NCI-H2029 (cell line): Measurements from ENCODE around the gene POU2F3.

Source experiments
- DNase-seq: peaks from one replicate; lab custom pipeline; 2025; lab: John Stamatoyannopoulos, UW

Gene POU2F3

DNA sequence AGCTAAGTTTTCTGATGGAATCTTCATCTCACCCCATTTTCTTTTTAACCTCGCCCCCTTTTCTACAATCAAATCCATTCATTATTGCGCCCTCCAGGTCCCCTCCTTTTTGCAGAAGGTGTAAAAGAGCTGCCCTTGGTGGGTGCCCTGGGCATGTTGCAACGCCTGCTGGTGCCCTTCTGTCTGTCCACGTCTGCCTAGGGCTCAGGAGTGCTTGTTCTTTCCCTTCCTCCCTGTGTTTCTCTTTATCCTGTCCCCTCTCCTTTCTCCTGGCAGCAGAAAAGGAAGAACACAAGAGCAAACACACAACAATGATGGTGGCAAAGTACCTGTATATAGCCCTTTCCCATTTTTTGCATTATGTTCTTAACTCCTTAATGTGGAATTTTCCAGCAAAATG is 79.0 kb downstream of the POU2F3 start:
- DNase-seq = no peak

DNA sequence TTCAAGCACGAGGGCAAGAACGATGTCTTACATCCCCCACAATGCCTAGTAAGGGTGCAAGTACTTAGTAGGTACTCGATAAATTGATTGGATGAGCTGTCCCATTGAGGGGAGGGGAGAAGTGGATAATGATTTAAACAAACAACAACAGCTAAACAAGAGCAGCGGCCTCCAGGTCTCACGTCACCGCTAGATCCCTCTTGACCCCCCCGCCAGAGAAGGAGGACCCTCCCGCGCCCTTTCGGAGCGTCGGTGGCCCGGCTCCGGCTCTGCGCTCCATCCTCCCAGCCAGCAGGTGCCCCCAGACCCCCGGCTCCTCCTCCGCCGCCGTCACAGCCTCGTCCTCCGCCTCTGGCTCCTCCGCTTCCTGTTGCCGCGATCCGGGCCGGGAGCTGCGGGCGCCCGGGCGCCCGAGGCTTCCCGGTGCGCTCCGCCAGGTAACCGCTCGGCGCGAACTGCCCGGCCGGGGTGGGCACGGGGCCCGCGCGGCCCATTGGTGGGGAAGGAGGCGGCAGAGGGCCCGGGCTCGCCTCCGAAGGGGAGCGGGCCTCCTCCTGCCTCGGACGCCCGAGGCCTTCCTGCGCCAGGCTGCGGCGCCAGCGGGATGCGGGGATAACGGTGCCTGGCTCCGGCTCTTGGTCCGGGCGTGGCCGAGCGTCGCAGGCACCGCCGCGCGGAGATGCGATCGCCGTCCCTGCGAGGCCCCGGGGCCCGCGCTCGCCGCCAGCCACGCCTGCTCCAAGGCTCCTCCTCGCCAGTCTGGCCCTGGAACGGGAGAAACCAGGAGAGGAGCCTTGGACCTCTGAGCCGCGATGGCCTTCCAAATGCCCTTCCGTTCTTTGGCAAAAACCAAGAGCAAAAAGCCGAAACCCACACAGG is 85.2 kb downstream of the POU2F3 start, which contains the start of gene TLCD5:
Gene TLCD5, plus strand, starts transcription at position 368 of the 879 bp plus-strand sequence. CDS start 2,143 bp downstream, outside the sequence.
- peak; percentile 63 for DNase-seq

DNA sequence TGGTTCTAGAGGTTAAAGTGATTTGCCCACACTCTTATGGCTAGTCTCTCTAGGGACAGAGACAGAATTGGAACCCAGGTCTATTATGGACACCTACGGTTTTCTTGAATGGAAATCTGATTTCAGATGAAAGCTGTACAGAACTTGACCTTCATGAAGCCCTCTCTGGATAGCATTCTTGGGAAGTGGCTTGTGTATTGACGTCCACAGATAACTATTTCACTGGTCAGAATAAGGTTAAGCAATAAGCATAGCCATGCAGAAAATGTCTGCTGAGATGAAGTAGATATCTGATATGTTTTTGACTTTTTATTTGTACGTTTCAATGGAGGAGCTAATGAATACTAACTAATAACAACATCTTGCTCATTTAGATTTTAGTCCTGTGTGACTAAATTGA is 86.3 kb downstream of the POU2F3 start:
- DNase-seq = no peak

DNA sequence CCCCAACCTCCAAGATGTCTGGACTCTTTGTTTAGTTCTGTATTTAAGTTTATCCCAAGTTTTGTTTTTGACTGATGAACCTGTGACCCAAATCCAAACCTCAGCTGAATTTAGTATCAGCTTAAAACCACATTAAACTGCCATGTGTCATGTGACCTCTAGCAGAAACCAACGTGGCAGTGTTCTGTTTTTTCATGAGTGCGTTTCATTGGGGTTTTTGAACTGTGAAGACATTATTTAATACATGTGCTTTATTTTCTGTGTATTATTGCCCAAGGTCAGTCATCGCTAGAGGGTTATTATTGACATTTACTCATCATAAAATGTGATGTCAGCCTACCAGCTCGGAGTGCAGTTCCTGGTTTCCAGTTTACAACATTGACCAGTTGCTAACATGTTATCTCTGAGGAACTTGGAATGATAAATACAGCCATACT is 86.9 kb downstream of the POU2F3 start:
- no peak for DNase-seq

DNA sequence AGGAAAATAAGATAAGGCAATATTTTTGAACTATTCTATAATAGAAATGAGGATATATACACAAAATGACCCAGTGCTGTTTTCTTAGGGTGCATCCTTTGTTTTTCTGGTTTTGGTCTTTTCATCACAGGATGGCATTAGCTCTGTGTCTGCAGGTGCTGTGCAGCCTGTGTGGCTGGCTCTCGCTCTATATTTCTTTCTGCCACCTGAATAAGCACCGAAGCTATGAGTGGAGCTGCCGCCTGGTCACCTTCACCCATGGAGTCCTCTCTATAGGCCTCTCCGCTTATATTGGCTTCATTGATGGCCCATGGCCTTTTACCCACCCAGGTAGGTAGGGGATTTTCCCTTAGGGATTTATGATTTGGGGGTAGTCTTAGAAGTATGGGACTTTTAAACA is 87.4 kb downstream of the POU2F3 start:
- DNase-seq = no peak

DNA sequence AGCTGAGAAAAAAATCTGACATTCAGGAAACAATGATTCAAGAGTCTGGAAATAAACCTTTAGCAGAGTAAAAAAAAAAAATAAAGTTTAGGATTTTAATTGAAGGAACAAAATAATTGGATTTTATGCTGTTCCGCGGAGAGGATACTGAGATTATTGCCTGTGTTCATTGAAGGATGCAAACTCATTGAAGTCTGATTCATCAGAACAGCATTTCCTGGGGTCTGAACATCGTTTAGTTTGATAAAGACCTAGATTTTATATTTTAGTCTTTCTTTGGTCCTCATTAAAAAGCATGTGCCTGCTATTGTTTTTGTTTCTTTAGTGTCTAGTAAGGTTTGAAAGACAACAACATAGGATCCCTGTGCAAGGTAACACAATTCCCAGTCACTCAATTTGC is 89.6 kb downstream of the POU2F3 start:
- no peak for DNase-seq

DNA sequence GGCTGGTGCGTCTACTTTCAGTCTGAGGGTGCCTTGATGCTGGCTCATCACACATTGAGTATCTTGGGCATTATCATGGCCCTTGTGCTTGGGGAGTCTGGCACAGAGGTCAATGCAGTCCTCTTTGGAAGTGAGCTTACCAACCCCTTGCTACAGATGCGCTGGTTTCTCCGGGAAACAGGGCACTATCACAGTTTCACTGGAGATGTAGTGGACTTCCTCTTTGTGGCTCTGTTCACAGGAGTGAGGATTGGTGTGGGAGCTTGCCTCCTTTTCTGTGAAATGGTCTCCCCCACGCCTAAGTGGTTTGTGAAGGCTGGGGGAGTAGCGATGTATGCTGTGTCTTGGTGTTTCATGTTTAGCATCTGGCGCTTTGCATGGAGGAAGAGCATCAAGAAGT is 90.1 kb downstream of the POU2F3 start:
- no peak for DNase-seq

DNA sequence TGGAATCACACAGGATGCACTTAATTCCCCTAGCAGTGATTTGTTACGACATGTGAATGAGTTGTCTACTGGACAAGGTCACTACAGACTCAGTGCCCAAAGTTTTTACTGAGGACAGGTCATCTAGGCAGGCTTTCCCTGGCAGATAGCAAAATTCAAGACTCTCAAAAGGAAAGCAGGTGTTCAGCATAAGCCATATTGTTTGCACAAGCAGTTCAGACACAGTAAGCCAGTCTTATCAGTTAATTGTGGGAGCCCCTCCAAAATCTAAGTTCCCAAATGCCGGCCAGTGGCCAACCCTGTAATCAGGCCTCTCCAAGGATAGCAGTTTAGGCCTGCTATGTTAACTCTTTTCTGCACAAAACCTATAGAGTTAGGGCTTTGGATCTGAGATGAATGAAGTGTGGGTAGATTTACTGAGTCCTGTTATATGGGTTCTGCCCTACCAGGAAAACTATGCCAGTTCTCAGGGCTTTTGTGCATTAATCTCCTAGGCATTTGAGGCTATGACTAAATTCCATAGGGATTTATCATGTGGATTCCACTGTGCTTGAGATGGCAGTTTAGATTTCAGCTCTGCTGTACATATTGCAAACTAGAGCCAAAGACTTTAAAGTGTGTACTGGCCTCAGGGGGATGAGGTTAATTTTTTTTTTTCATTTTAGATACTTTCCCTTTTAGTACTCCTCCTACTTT is 91.5 kb downstream of the POU2F3 start:
- DNase-seq = no peak

DNA sequence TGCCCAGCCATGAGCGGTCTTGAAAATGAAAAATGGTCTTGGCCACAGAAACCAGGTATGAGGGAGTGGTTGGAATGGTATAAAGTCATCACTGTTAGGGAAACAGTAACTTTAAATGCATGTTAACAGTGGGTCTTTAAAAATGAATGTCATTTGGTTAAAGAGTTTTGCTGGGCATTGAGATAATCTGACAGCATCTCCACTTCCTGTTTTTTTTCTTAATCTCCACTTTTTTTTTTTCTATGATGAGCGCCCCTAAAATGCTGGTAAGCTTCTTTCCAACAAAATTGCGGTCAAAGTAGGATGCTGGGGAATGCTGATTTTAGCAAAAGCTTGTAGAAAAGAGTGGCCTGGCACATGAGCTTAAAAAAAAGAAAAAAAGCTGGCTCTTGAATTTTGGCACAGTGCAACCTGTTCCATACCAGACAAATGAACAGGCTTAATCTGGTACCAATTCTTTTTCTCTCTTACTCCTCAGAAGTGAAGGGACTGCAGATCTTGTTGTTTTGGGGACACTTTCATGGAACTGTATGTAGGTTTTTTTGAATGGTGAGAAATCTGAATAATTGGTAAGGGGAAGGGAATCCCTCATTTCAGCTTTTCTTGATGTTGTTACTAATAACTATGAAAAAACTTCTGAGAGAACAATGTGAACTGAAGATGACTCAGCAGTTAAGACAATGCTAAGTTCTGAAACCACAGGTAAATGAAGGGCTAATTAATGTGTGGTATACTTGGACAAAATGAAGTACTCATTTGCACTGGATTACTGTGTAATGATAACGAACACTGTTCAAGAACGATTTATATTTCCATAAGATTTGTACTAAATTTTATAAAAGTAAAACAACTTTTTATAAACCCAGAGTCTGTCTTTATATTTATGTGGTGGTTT is 93.1 kb downstream of the POU2F3 start:
- no peak for DNase-seq

DNA sequence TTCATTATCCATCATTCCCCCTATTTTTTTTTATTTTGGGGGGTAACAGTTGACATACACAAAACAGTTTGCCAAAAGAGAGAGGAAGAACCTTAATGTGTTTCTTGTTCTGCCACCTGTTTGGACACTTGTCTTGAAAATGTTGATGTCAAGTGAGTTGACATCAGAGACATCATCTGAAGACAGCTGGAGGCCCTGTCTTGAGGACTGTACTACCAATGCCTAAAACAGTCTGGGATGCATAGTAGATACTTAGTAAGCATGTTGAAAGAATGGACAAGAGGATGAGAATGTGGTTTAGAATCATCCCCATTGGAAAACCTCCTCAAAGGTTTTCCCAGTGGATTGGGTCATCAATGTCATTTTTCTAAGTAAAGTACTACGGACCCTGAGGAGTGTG is 93.9 kb downstream of the POU2F3 start:
- DNase-seq = no peak

DNA sequence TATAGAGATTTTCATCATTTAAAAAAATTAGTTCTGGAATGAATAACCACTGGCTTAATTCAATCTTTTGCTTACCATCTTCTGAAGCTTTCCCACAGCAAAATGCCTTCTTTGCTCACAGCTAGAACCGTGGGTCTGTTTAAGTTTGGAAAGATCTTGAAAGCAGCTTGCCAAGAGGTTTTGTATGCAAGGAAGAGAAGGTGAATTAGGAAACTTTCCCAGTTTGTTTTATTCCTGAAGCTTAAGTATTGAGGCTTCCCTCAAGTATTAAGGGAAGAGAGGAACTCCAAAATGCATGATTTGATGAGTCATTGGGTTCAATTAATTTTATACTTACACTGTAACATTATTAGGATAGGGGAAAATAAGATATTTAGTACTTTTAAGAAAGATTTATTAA is 94.4 kb downstream of the POU2F3 start:
- no peak for DNase-seq

DNA sequence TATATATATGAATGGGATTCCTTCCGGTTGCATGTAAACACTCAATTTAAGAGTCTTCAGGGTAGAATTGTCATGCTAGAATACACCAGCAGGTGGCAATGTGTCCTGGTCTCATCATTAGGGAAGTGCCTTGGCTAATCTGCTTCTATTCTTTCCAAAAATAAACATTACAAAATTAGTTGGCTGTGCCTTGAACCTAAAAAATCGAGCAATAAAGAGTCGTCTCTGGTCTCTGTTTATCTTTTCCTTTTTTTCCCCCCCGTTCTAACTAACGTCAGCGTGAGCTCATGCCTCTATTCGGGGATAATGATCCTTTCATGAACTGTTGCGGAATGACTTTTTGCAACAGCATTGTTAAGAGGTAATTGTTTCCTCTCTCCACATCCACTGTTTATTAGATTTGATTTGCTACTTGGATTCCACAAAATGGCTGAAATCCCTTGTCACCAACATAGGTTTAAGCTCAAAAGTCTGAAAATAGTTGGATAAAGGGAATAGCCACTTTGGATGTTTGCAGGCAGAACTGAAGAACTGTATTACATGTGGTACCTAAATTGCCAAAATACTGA is 95.0 kb downstream of the POU2F3 start:
- DNase-seq = peak; percentile 76

DNA sequence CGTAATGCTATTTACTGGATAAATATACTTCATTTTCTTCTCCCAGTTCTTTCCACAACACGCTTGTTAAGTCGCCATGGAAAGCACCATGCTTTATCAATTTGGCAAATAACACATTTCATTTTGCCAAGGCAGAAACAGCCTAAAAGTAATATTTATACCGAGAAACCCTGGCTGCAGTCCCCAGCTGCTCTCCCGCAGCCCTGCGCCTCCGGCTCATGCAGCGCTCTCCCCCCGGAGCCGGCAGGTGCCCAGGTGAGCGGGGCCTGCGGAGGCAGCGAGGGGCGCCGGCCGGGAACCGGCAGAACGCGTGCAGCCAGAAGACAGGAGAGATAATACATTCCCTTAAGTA is 95.6 kb downstream of the POU2F3 start:
- DNase-seq = no peak

DNA sequence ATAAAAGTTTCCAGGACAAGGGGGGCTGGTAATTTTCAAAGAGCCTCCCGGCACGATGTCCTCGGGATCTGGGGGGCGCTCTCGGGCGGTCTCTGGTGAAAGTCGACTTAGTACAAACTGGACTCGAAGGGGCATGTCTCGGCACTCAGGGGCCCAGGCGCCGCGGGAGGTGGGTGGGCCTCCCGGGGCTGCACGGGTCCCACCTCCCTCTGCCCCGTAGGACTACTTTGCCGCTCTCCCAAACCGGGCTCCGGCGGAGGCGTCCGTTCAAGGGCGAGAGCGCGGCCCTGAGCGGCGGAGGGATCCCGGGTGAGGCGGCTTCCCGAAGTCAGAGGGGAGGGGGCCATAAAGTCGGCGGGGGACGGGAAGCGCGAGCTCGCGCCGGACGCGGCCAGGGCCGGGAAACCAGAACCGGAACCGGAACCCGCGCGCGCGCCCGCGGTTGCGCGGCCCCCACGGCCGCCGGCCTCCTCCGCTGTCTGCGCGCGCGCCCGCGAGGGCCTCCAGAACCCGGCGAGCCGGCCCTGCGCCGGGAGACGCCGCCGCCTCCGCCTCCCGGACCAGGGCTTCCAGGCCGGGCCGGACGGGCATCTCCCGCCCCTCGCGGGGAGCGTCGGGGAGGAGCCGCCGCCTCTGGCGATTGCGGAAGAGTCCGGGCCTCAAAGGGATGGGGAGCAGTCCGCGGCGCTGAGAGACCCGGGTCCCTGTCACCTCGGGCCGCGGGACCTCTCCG is 96.1 kb downstream of the POU2F3 start, which contains the start of gene ARHGEF12:
Gene ARHGEF12, plus strand, starts transcription at position 506 of the 733 bp plus-strand sequence. CDS start 831 bp downstream, outside the sequence.
- peak; percentile 94 for DNase-seq

DNA sequence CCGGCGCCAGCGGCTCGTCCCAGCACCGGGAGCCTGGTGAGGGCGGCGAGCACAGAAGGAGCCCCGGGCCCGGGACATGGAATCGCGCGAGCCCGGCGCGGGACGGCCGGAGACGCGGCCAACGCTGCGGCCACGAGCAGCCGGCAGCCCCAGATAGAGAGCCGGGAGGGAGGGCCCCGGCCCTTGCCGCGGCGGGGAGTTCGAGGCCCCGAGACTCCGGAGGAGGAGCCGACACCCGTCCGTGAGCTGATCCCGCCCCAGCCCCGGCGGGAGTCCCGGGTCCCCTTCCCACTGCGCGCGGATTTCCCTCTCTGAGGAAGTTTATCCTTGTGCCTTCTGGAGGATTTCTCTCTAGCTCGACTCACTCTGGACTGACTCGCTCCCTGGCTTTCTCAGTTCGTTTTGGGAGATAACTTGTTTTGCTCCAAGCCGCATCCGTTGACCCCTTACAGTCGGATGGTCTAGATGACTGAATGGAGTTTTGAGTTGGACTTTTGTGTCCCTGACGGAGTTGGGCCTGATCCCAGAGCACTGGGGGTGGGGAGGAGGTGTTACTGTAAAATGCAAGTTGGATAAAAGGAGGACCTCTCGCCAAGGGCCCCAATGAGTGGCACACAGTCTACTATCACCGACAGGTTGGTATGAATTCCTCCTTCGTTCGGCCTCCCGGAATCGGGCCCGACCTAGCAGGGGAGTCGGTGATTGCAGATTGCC is 96.9 kb downstream of the POU2F3 start:
- peak; percentile 40 for DNase-seq

DNA sequence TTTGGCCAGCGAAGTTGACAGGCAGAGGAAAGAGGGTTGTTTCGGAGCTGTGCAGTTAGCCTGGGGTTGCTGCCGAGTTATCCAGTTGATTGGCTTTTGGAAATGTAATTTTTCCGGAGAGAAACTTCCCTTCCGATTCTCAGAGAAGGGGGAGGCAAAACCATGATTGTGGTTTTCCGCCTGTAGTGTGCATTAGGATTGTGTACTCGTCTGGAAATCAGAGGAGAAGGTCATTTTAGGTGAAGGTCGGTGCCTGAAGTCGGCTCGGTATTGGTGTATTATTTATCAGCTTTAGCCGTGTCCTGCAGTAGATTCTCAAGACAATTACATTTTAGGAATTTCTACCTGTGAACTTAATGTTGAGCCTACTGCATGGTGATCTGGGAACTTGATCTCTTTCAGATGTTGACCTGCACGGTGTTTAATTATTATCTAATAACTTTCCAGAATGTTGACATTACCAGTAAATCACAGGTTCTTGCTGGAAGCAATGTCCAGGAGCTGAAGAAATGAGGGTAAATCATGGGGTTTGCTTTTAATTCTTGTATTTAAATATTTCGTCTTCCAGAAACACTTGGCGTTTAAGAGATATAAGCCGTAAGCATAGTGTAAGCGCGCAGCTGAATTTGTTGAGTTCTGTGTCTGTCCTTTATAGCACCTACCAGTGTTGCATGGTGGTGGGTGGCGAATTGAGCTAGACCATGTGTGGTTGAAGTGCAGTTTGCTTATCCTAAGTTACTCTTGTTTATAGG is 97.6 kb downstream of the POU2F3 start:
- DNase-seq = no peak

DNA sequence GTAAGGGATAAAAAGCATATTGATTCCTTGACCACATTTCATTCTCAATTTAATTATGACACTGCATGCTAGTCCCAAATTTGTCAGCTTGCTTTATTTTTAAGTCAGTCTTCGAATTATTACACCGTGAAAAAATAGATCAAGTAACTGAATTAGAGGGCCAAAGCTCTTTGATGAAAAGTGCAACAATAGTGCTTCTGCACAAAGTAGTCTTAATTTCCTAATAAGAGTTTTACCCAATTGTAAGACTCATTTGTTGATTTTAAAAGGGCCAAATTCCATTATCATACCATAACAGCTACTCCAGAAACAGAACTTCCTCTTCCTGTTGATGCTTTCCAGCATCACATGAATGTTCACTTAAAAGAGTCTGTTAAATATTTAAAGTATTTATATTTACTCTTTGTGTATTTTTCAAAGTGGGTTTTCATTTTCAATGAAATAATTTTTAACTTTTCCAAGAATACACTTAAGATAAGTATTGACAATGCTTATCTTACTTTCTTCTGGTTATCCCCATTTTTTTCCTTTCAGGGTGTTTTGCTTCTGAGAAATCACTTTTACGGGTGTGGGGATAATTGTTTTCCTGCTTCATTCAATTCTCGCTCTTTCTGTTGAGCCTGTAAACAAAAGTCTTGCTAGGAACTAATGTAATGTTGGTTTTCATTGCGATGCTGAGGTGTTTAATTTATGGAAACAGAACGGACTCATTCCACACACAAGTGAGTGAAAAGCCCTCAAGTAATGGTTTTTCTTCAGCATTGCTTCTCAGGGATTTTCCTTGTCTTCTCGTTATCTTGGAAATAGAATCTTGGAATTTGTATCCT is 98.4 kb downstream of the POU2F3 start:
- DNase-seq = no peak

DNA sequence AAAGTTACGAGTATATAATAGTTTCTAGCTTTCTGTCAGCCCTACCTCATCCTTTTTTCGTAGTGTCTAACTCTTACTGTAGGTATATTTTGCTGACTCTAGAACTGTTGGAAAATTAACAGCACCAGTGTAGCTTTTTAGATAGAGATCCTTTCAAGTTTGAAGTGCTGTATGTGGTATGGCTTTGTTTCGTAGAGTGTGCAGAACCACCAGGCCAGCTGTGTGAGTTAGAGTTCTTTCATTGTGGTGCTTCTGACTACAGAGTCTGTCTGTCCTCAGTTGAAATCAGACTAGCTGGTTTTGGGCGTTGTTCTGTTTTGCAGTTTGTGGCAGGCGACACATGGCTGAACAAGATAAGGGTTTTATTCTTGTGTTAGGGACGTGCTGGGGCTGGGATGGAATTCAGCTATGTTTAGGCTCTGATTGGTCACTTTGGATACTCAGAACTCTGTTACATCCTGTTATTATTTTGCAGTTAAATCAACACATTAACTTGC is 99.5 kb downstream of the POU2F3 start:
- no peak for DNase-seq

DNA sequence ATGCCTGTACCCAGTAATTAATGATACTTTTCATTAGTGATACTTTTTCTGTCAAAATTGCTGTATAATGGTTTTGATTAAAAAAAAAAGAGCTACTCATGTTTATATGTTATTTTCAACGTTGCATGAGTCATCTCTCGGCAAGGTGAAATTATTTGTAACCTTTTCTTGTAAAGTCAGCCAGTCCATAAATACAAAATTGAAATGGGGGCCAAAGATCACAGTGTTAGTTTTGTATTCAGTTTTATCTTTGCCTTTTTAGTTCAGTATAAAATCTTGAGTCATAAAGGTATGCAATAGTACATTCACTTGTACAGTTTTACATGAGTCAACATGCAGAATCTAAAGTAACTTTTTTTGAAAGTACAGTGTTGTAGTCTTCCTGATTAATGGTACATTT is 100.6 kb downstream of the POU2F3 start:
- DNase-seq = no peak
